PFSK-1 (cell line): Measurements from ENCODE around the gene TRIM10.

Experiments
- FOXP2 ChIP-seq: optimal IDR thresholded peaks from 2 replicates; pipeline ENCODE3; 2011; ENCODE audit warnings: borderline replicate concordance, control low read depth, inconsistent platforms; ENCODE audit not compliant: insufficient read depth; ENCODE audit errors: extremely low read length, extremely low read depth
- POLR2AphosphoS5 ChIP-seq: IDR thresholded peaks from 2 replicates; pipeline ENCODE4 v1.6.1; 2012; ENCODE audit warnings: low read depth, mild to moderate bottlenecking, control low read depth, low read length, moderate library complexity
- SIN3A ChIP-seq: IDR thresholded peaks from 2 replicates; pipeline ENCODE4 v1.6.1; 2012; ENCODE audit warnings: mild to moderate bottlenecking, low read length, moderate library complexity, borderline replicate concordance; ENCODE audit not compliant: insufficient read depth
- TAF1 ChIP-seq: IDR thresholded peaks from 2 replicates; pipeline ENCODE4 v1.6.1; 2012; ENCODE audit warnings: low read length, control low read depth, borderline replicate concordance; ENCODE audit not compliant: insufficient read depth
- TF ChIP-seq, protein P1 (sequence below), 2 experiments: IDR thresholded peaks; 2 replicates each; pipeline versions ENCODE4 v1.6.1 to v1.8.0; 2011 to 2012; ENCODE audit warnings: low read depth in 2 of 2, low read length in 2 of 2, control low read depth in 1 of 2, inconsistent platforms in 1 of 2, mild to moderate bottlenecking in 1 of 2, moderate library complexity in 1 of 2; ENCODE audit not compliant: insufficient read depth in 1 of 2

The TRIM10 gene

DNA sequence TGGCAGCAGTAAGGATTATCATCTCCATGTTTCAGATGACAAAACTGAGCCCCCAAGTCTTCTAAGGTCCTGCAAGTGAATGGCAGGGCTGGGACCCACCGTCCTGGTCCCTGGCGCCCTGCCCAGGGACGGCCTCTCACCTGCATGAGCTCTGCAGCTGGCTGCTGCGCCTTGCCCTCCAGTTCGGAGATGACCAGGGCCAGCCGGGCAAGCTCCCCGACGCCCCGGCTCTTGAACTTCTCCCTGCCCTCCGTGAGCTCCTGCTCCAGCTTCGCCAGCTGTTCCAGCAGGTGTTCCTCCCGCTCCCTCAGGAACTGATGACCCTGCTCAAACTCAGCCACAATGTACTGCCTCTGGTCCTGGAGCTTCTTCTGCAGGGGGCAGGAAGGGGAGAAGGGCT lies 35.4 kb upstream of the TRIM10 start:
- TF ChIP-seq FOXP2 (no peak), SIN3A (no peak), TAF1 (no peak), POLR2AphosphoS5 (no peak)
- TF ChIP-seq, protein P1, sequence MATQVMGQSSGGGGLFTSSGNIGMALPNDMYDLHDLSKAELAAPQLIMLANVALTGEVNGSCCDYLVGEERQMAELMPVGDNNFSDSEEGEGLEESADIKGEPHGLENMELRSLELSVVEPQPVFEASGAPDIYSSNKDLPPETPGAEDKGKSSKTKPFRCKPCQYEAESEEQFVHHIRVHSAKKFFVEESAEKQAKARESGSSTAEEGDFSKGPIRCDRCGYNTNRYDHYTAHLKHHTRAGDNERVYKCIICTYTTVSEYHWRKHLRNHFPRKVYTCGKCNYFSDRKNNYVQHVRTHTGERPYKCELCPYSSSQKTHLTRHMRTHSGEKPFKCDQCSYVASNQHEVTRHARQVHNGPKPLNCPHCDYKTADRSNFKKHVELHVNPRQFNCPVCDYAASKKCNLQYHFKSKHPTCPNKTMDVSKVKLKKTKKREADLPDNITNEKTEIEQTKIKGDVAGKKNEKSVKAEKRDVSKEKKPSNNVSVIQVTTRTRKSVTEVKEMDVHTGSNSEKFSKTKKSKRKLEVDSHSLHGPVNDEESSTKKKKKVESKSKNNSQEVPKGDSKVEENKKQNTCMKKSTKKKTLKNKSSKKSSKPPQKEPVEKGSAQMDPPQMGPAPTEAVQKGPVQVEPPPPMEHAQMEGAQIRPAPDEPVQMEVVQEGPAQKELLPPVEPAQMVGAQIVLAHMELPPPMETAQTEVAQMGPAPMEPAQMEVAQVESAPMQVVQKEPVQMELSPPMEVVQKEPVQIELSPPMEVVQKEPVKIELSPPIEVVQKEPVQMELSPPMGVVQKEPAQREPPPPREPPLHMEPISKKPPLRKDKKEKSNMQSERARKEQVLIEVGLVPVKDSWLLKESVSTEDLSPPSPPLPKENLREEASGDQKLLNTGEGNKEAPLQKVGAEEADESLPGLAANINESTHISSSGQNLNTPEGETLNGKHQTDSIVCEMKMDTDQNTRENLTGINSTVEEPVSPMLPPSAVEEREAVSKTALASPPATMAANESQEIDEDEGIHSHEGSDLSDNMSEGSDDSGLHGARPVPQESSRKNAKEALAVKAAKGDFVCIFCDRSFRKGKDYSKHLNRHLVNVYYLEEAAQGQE (IDR thresholded peaks at IDR 0.05; ENCODE audit: insufficient read depth in 1 of 2, low read depth in 2 of 2, low read length in 2 of 2) = no peak

DNA sequence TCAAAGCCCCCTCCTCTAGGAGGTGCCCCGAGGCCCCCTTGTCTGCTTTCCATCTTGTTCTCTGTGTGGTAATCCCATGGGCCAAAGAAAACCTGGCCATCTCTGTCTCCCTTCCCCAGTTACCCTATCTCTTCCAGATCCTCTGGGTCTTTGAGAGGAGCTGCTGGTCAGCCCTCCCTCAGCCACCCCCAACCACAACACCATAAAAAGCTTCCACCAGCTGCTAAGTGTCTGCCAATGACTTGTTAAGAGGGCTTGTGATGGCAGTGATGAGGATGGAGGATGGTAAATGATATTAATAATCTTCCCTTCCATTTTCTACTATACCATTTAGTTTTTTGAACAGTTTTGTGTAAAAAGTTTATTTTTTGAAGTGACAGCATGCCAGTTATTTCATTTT lies 34.9 kb upstream of the TRIM10 start:
- TF ChIP-seq, protein P1 (IDR thresholded peaks at IDR 0.05; ENCODE audit: insufficient read depth in 1 of 2, low read depth in 2 of 2, low read length in 2 of 2) = no peak
- TF ChIP-seq FOXP2 (no peak), TAF1 (no peak), POLR2AphosphoS5 (no peak), SIN3A (no peak)

DNA sequence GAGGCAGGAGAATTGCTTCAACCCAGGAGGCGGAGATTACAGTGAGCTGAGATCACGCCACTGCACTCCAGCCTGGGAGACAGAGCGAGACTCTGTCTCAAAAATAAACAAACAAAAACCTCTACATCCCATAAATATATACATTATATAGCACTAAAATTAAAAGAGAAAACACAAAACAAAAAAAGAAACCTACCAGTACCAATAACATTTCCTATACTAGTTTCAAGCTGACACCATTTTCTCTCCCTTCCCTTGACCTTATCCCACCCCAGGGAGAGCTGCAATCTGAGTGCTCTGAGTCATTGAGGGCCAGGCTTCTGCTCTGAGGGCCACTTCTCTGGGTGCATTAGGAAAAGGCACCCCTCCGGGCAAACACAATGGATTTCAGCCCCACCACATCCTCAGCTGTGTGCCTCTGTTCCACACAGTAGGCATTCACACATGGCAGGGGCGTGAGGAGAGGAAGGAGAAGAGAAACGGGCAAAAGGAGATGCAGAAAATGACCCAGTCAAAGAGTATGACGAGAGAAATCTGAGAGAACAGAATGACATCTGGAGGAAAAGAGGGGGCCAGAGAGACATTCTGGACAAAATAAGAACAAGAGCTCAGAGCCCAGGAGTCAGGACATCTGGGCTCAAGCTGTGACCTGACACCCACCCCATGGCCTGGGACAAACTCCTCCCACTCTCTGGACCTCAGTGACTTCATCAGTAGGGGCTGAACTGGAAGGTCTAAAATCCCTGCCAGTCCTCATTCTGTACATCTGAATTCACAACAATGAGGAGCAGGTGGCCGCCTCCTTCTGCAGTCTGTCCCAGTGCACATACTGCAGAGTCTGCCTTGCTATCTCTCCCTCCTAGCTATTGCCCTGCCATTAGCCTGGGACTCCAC lies 34.0 kb upstream of the TRIM10 start:
- TF ChIP-seq, protein P1 (IDR thresholded peaks at IDR 0.05; ENCODE audit: insufficient read depth in 1 of 2, low read depth in 2 of 2, low read length in 2 of 2) = no peak
- no peak for TF ChIP-seq FOXP2
- TF ChIP-seq SIN3A = no peak
- TF ChIP-seq POLR2AphosphoS5 = no peak
- TF ChIP-seq TAF1 = no peak

DNA sequence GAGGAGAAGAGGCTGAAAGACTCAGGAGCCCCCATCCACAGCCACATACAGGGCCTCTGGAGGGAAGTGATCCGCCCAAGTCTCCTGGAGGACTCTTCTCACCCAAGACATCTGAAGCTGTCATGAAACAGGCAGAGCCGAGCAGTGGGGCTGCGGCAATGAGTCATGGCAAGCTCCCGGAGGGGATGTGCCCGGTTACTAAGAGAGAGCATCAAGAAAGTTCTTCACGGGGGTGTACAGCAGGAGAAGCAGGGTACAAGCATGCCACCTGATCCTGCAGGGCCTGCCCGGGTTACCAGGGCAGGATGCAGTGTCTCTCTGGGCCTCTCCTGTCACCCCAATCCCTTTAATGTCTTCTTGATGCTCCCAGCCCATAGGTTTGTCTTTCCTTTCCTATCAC lies 31.1 kb upstream of the TRIM10 start:
- TF ChIP-seq FOXP2 = no peak
- no peak for TF ChIP-seq POLR2AphosphoS5
- TF ChIP-seq, protein P1 (IDR thresholded peaks at IDR 0.05; ENCODE audit: insufficient read depth in 1 of 2, low read depth in 2 of 2, low read length in 2 of 2) = no peak
- no peak for TF ChIP-seq SIN3A
- no peak for TF ChIP-seq TAF1
